Common myeloid progenitor, CD34-positive (primary cell): ENCODE measurements around the gene LRRC28.
A peak's percentile ranks its signal among the peaks of the same experiment; 100 is the strongest.

Experiments
- CTCF ChIA-PET: fragments of 350-600 bp; sonication (Branson Sonifier 250); formaldehyde crosslinking; loops from one replicate; lab custom pipeline; 2021; ENCODE audit warnings: antibody characterized with exemption; lab: Charles Lee
- POLR2A ChIA-PET: fragments of 350-600 bp; sonication (Branson Sonifier 250); formaldehyde crosslinking; loops from one replicate; lab custom pipeline; 2021; ENCODE audit warnings: antibody characterized with exemption; lab: Charles Lee
- DNase-seq, 3 donors: peaks; one replicate each; pipeline versions ENCODE4 v3.0.0 to v3.0.0-alpha.2; 2013
- H3K27ac ChIP-seq, 2 experiments: 1 replicate in 1 of 2; 2 replicates in 1 of 2; pipeline ENCODE4 v1.7.0; 2013; ENCODE audit warnings: inconsistent platforms in 2 of 2, low read length in 2 of 2, mild to moderate bottlenecking in 2 of 2, low read depth in 1 of 2, moderate library complexity in 1 of 2; ENCODE audit not compliant: severe bottlenecking in 2 of 2, insufficient read depth in 1 of 2, poor library complexity in 1 of 2
- H3K27me3 ChIP-seq, 5 experiments: replicated peaks in 2 of 5; 1 replicate in 3 of 5; 2 replicates in 2 of 5; pipeline versions ENCODE4 v1.6.1 to v1.7.0; 2013; ENCODE audit warnings: low read length in 4 of 5, mild to moderate bottlenecking in 2 of 5, moderate library complexity in 2 of 5, inconsistent platforms in 1 of 5; ENCODE audit not compliant: insufficient read depth in 5 of 5, control insufficient read depth in 4 of 5
- H3K36me3 ChIP-seq, 4 experiments: 1 replicate in 2 of 4; 2 replicates in 2 of 4; pipeline versions ENCODE4 v1.6.1 to v1.7.0; 2013; ENCODE audit warnings: low read length in 3 of 4, control low read depth in 1 of 4, mild to moderate bottlenecking in 1 of 4; ENCODE audit not compliant: control insufficient read depth in 4 of 4, insufficient read depth in 4 of 4
- H3K4me1 ChIP-seq, 4 experiments: 1 replicate in 3 of 4; 2 replicates in 1 of 4; pipeline versions ENCODE4 v1.6.1 to v1.7.1; 2013; ENCODE audit warnings: low read length in 3 of 4, mild to moderate bottlenecking in 3 of 4, control low read depth in 1 of 4, inconsistent platforms in 1 of 4, moderate library complexity in 1 of 4; ENCODE audit not compliant: control insufficient read depth in 4 of 4, insufficient read depth in 4 of 4; ENCODE audit errors: control extremely low read depth in 1 of 4
- H3K4me3 ChIP-seq, 7 experiments: 1 replicate in 4 of 7; 2 replicates in 3 of 7; pipeline versions ENCODE4 v1.5.1 to v1.7.0; 2013; ENCODE audit warnings: mild to moderate bottlenecking in 7 of 7, low read length in 6 of 7, moderate library complexity in 6 of 7, inconsistent platforms in 2 of 7, low read depth in 2 of 7, control low read depth in 1 of 7; ENCODE audit not compliant: insufficient read depth in 4 of 7, control insufficient read depth in 1 of 7; ENCODE audit errors: extremely low read depth in 1 of 7
- H3K9me3 ChIP-seq, 5 experiments: 1 replicate in 4 of 5; 2 replicates in 1 of 5; pipeline versions ENCODE4 v1.6.1 to v1.7.1; 2013; ENCODE audit warnings: low read length in 4 of 5, mild to moderate bottlenecking in 2 of 5, inconsistent platforms in 1 of 5, low read depth in 1 of 5, moderate library complexity in 1 of 5; ENCODE audit not compliant: control insufficient read depth in 4 of 5, insufficient read depth in 2 of 5; ENCODE audit errors: control extremely low read depth in 1 of 5
- WGBS: methylation state at CpG from one replicate; pipeline ENCODE4 v1.1.5; 2013; ENCODE audit not compliant: insufficient coverage; 5-methylcytosine and 5-hydroxymethylcytosine counted together

The LRRC28 gene

GRCh38 chr15:99295840-99296239 is 44.6 kb downstream of the LRRC28 start:
- Histone ChIP-seq H3K27ac (no peak overlapping the region), H3K4me3 (no peak overlapping the region), H3K27me3 (no peaks in the 10 kb centered on the region), H3K36me3 (peaks cover 4 to 19% (median 12%) of the 10 kb centered on the region in 4 experiments), H3K9me3 (peaks cover 0 to 7% (median 0%) of the 10 kb centered on the region in 5 experiments), H3K4me1 (no peaks in the 10 kb centered on the region)
- POLR2A ChIA-PET, result no interaction called here
- CTCF ChIA-PET, result interaction anchor here (0.9 kb wide), 1 partner anchor 8 kb away, joined by 4 read pairs; no protein-coding TSS in a partner anchor
- no peak for DNase-seq

- CTCF ChIA-PET, result interaction anchor here (0.9 kb wide), 1 partner anchor 9 kb away, joined by 4 read pairs; no protein-coding TSS in a partner anchor
- Histone ChIP-seq H3K4me3 (no peak overlapping the region), H3K27ac (no peak overlapping the region), H3K27me3 (no peaks in the 10 kb centered on the region), H3K4me1 (no peaks in the 10 kb centered on the region), H3K9me3 (peaks cover 0 to 7% (median 0%) of the 10 kb centered on the region in 5 experiments), H3K36me3 (peaks cover 4 to 19% (median 11%) of the 10 kb centered on the region in 4 experiments)
- DNase-seq, result no peak
- 100% methylated on average over 2 of the region's 2 CpGs for WGBS
- POLR2A ChIA-PET, result no interaction called here
These were observed 45.1 kb downstream of the LRRC28 start for GRCh38 chr15:99296386-99296785.

GRCh38 chr15:99303907-99304306 is 52.6 kb downstream of the LRRC28 start:
- ChIA-PET CTCF (no interaction called here), POLR2A (no interaction called here)
- no peak overlapping the region for H3K4me3 ChIP-seq
- no peaks in the 10 kb centered on the region for H3K4me1 ChIP-seq
- no peaks in the 10 kb centered on the region for H3K9me3 ChIP-seq
- no peaks in the 10 kb centered on the region for H3K36me3 ChIP-seq
- H3K27me3 ChIP-seq, result no peaks in the 10 kb centered on the region
- WGBS, result 100% methylated on average over 3 of the region's 4 CpGs
- DNase-seq, result no peak
- H3K27ac ChIP-seq, result no peak overlapping the region

GRCh38 chr15:99305761-99306505 is 54.7 kb downstream of the LRRC28 start:
- Histone ChIP-seq H3K9me3 (peaks cover 0 to 4% (median 0%) of the 10 kb centered on the region in 5 experiments), H3K4me3 (no peak overlapping the region), H3K4me1 (no peaks in the 10 kb centered on the region), H3K27me3 (no peaks in the 10 kb centered on the region), H3K27ac (no peak overlapping the region), H3K36me3 (peaks cover 0 to 2% (median 0%) of the 10 kb centered on the region in 4 experiments)
- CTCF ChIA-PET, result interaction anchor here (1.2 to 1.5 kb wide), 3 partner anchors 25 to 398 kb away, joined by 3 to 4 read pairs (median 3); no protein-coding TSS in a partner anchor
- POLR2A ChIA-PET, result no interaction called here
- WGBS, result 100% methylated on average over 5 of the region's 8 CpGs
- DNase-seq, result no peak

GRCh38 chr15:99306694-99307338 is 55.5 kb downstream of the LRRC28 start:
- peaks cover 0 to 2% (median under 1%) of the 10 kb centered on the region in 4 experiments for H3K36me3 ChIP-seq
- WGBS, result 100% methylated on average over 6 of the region's 8 CpGs
- H3K9me3 ChIP-seq, result peaks cover 0 to 4% (median 0%) of the 10 kb centered on the region in 5 experiments
- ChIA-PET POLR2A (no interaction called here), CTCF (interaction anchor here (1.2 to 1.5 kb wide), 3 partner anchors 26 to 397 kb away, joined by 3 to 4 read pairs (median 3); no protein-coding TSS in a partner anchor)
- H3K27me3 ChIP-seq, result no peaks in the 10 kb centered on the region
- no peak for DNase-seq
- no peaks in the 10 kb centered on the region for H3K4me1 ChIP-seq
- no peak overlapping the region for H3K4me3 ChIP-seq
- no peak overlapping the region for H3K27ac ChIP-seq

GRCh38 chr15:99307735-99308134 is 56.5 kb downstream of the LRRC28 start:
- 100% methylated on average over 4 of the region's 6 CpGs for WGBS
- Histone ChIP-seq H3K36me3 (peaks cover 0 to 8% (median 5%) of the 10 kb centered on the region in 4 experiments), H3K4me1 (no peaks in the 10 kb centered on the region), H3K27ac (no peak overlapping the region), H3K9me3 (peaks cover 0 to 12% (median 3%) of the 10 kb centered on the region in 5 experiments), H3K27me3 (no peaks in the 10 kb centered on the region), H3K4me3 (no peak overlapping the region)
- DNase-seq, result no peak
- POLR2A ChIA-PET, result no interaction called here
- CTCF ChIA-PET, result no interaction called here

GRCh38 chr15:99310745-99311144 is 59.5 kb downstream of the LRRC28 start:
- ChIA-PET POLR2A (no interaction called here), CTCF (no interaction called here)
- H3K4me3 ChIP-seq, result no peak overlapping the region

More at GRCh38 chr15:99310745-99311144, 59.5 kb downstream of the LRRC28 start:
- 79% methylated on average over 4 of the region's 5 CpGs for WGBS
- Histone ChIP-seq H3K27ac (no peak overlapping the region), H3K36me3 (peaks cover 0 to 15% (median 5%) of the 10 kb centered on the region in 4 experiments), H3K9me3 (peaks cover 3 to 27% (median 14%) of the 10 kb centered on the region in 5 experiments), H3K4me1 (no peaks in the 10 kb centered on the region), H3K27me3 (no peaks in the 10 kb centered on the region)
- DNase-seq, result peak in 2 of 3 donors; percentile 40 to 60
